Omental fat pad (tissue), 4 donors: Measurements from ENCODE around the gene MC1R. TPM values are rescaled to one million over a fixed set of nuclear protein-coding genes. Genes with fewer than 3 reads are reported as not detected.

Experiments
- ATAC-seq: fragments of 150-250 bp; one replicate; pipeline ENCODE4 v1.9.1; 2016; ENCODE audit warnings: mild to moderate bottlenecking, moderate library complexity; ENCODE audit not compliant: low FRiP score
- DNase-seq: peaks from one replicate; pipeline ENCODE4 v3.0.0-alpha.2; 2019; ENCODE audit warnings: low spot score
- total RNA-seq, 4 donors: library from RNA; depleted of rRNA; stranded (reverse); fragments of >200 nt; gene quantifications; one replicate each; pipeline ENCODE4 v1.1.0, GENCODE V29; 2016
- TF ChIP-seq, protein P1 (sequence below), 3 donors: fragments of 450-650 bp; IDR thresholded peaks; one replicate each; pipeline ENCODE4 v1.5.1; 2016 to 2017; ENCODE audit warnings: antibody characterized with exemption in 3 of 3, mild to moderate bottlenecking in 3 of 3, moderate library complexity in 2 of 3

MC1R gene
- total RNA-seq, 4 donors from 2014 or later: 2.5 to 7.4 (median 6.0) TPM

- TF ChIP-seq, protein P1, sequence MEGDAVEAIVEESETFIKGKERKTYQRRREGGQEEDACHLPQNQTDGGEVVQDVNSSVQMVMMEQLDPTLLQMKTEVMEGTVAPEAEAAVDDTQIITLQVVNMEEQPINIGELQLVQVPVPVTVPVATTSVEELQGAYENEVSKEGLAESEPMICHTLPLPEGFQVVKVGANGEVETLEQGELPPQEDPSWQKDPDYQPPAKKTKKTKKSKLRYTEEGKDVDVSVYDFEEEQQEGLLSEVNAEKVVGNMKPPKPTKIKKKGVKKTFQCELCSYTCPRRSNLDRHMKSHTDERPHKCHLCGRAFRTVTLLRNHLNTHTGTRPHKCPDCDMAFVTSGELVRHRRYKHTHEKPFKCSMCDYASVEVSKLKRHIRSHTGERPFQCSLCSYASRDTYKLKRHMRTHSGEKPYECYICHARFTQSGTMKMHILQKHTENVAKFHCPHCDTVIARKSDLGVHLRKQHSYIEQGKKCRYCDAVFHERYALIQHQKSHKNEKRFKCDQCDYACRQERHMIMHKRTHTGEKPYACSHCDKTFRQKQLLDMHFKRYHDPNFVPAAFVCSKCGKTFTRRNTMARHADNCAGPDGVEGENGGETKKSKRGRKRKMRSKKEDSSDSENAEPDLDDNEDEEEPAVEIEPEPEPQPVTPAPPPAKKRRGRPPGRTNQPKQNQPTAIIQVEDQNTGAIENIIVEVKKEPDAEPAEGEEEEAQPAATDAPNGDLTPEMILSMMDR (IDR thresholded peaks at IDR 0.05): no peak
- no peak for ATAC-seq
- DNase-seq: no peak
Measured at GRCh38 chr16:89880477-89881367, 37.9 kb upstream of the MC1R start.

DNA sequence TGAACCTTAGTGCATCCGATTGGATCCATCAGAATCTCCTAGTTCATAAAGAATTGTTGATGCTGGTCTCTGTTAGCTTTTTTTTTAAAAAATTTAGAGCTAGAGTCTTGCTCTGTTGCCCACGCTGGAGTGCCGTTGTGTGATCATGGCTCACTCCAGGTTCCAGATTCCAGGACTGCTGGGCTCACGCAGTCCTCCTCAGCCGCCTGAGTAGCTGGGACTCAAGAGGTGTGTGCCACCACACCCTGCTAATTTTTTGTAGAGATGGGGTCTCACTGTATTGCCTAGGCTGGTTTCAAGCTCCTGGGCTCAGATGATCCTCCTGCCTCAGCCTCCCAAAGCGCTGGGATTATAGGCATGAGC lies 37.3 kb upstream of the MC1R start:
- TF ChIP-seq, protein P1 (IDR thresholded peaks at IDR 0.05): no peak
- ATAC-seq: no peak

DNA sequence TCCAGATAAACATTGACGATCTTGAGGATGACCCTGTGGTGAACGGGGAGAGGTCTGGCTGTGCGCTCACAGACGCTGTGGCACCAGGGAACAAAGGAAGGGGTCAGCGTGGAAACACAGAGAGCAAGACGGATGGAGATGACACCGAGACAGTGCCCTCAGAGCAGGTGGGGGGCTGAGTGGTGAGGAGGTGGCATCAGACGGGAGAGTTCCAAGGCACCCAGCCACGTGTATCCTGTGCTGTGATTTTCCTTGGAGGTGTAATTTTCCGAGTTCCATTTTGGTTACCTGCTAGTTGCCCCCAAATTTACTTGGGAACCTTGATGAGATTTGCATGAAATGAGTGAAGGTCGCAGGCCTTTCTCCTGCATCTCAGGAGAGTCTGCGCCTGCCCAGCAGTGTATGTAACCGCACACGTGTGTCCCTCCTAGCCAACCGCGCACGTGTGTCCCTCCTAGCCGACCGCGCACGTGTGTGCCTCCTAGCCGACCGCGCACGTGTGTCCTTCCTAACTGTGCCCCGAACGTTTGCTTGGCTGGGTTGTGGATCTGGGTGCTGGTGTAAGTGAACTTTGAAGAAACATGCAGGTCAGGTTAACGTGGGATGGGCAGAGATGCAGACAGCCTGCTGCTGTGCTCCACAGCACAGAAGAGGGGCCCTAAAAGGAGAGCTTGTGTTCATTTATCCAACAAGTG lies 35.2 kb upstream of the MC1R start:
- ATAC-seq: no peak
- TF ChIP-seq, protein P1 (IDR thresholded peaks at IDR 0.05): no peak
- no peak for DNase-seq

More for the DNA sequence above, 37.3 kb upstream of the MC1R start:
- no peak for DNase-seq

DNA sequence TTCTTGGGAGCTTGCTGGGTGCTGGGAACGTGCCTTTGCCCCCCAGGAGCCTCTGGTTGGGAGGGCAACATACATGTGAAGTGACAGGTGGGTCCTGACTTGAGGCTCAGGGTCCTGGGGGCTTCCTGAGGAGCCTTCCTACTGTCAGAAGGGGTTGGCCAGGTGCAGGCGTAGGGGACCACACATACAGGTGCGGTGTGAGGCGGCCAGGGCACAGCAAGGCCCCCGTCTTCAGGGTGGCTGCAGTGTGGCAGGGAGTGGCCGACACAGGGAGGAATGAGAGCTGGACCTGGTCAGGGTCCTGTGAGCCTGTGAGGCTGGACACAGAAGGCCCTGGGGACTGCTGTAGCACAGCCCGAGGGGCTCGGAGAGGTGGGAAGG lies 34.6 kb upstream of the MC1R start:
- TF ChIP-seq, protein P1 (IDR thresholded peaks at IDR 0.05): no peak
- DNase-seq: no peak
- no peak for ATAC-seq

- TF ChIP-seq, protein P1 (IDR thresholded peaks at IDR 0.05): no peak
- no peak for ATAC-seq
- no peak for DNase-seq
Measured at GRCh38 chr16:89887243-89887642, 31.4 kb upstream of the MC1R start.

DNA sequence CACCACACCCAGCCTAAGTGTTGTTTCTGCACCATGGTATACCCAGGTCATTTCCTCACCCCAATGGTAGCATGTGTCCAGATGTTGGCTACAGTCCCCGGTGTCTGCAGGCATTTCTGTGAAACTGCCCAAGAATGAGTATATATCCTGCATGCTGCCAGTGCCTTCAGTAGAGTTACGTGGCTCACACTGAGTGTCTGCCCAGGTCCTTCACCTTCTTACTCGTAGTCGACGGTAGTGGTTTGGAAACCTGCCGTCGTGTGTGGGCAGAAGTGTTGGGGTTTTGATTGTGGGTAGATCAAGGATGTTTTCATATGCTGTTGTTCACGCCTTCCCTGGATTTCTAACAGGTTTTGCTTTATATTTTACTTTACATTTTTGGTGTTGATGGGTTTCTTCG lies 28.5 kb upstream of the MC1R start:
- ATAC-seq: no peak
- DNase-seq: no peak
- TF ChIP-seq, protein P1 (IDR thresholded peaks at IDR 0.05): no peak
